GM21737 (cell line): ENCODE results near the gene MT1B.
A peak's percentile ranks its signal among the peaks of the same experiment; 100 is the strongest.

Experiments used
- ATAC-seq: cut with Tn5 transposase; IDR thresholded peaks from one replicate; pipeline ENCODE4 v1.9.1; 2021; ENCODE audit warnings: mild to moderate bottlenecking, moderate library complexity; ENCODE audit not compliant: unreplicated experiment

Gene MT1B

DNA sequence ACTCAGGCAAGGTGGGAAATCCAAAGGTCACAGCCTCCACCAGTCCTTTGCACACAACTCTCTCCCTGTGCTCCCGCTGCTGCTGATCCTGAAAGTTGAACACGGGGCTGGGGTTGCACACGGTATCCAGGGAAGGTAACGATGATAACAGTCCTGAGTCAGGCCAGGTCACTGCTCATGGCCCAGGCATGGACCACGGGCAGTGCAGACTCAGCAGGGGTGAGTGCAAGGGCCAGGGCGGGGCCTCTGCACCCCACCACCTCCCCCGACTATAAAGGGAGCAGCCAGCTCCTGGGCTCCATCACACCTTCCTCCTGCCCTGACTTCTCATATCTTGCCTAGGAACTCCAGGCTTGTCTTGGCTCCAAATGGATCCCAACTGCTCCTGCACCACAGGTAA is at the start of gene MT1B:
Gene MT1B (plus strand): TSS at position 301 of the 400 bp plus-strand sequence. CDS start 68 bp downstream, at position 369.
- ATAC-seq: no peak

DNA sequence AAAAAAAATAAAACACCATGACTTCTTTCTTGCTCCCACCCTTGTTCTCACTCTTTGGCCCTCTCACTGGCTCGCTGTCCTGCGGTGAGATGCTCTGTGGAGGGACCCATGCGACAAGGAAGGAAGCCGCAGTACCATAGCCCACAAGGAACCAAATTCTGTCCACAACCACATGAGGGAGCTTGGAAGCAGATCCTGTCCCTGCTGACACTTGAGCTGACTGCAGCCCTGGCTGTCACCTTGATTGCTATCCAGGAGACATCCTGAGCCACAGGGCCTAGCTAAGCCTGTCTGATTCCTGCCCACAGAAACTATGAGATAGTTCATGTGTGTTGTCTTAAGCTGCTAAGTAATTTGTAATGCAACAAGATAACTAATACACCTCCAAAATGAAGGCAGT is 48.1 kb upstream of the MT1B start:
- ATAC-seq: no peak

DNA sequence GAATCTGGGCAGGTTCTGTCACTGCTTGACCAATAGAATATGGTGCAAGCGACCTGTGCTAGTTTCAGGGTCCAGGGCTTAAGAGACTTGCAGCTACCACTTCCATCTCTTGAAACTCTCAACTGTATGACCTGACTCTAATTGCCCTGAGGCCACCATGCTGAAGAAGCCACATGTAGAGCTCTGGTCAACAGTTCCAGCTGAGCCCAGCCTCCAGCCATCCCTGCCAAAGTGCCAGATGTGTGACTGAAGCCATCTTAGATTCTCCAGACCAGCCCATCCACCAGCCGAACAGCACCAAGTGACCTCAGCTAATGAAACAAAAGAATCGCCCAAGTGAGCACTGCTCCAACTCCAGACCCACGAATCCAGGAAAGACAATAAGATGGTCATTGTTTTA is 46.7 kb upstream of the MT1B start:
- ATAC-seq: no peak

DNA sequence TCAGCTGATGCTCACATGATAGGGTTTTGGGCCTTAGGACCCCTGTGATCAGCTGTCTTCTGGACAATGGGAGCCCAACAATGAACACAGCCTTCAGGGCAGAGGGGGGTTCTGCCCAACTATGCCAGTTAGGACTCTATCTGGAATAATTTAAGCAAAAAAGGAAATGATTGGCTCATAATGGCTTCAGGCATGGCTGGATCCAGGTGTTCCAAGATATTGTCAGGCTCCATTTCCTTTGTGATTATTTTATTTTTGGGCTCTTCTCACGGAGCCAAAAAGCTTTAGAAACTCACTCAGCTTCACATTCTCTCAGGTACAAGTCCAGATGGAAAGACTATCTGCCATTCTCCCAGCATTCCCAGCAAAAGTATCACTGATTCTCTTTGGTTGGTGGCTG is 46.2 kb upstream of the MT1B start:
- no peak for ATAC-seq

DNA sequence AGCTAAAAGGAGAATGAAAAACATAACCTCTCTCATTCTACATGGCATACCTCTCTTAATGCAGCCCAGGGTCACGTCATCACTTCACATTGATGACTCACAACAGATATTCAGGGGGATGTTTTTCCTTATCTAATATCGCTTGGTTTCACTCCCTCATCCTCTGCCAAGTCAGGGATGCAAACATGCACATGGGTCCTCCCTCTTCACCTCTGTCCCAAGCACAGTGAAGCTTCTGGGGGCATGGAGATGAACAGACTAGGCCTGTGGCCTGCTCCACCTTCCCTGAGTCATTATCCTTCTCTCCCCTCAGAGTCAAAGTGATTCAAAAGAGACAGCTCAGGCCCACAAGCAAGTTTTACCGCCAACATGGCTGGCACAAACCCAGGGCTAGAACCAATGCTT is 45.6 kb upstream of the MT1B start:
- ATAC-seq: no peak

DNA sequence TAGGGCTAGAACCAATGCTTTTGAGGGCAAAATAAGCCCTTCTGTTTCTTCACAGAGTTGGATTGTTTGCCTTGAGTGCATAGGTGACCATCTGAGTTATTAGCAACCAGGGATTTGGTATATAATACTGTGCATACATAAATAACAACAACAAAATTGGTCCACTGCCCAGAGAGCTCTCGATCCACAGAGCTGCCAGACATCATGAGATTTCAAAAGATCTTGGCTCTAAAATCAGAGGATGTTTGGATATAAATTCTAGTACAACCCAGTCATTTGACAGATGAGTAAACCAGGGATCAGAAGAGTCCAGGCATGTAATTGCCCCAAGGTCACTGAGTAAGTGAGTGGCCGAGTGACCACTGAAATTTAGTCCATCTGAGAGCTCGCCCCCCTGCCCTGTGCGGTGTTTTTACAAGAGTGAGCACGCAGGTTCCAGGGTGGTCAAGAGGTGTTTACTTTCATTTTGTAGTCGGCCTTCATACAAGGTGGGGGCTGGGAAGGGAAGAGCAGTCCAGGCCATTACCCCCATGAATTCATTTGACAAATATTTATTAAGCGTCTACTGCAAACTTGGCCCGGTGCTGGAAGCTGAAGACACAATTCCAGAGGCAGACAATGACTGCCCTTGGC is 45.1 kb upstream of the MT1B start:
- ATAC-seq: no peak

DNA sequence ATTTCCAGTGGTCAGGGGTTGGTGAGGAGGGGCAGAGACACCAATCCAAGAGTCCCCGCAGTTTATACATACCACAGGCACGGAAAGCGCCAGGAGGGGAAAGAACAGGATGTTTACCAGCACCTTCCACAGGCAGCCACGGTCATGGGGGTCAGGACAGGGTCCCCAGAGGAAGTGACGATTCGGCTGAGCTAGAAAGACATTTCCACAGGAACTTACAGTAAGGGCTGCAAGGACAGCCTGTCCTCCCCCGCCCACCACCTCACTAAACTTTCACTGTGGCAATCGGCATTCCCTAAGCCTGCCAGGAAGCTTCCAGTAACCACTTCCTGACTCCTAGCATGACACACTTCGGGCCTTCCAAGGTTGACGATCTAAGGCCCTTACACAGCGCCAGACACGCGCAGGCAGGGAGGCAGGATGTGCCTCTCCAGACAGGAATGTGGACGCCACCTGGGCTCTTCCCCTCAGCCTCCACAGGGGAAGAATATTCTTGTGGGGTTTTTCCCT is 44.5 kb upstream of the MT1B start:
- ATAC-seq: no peak

DNA sequence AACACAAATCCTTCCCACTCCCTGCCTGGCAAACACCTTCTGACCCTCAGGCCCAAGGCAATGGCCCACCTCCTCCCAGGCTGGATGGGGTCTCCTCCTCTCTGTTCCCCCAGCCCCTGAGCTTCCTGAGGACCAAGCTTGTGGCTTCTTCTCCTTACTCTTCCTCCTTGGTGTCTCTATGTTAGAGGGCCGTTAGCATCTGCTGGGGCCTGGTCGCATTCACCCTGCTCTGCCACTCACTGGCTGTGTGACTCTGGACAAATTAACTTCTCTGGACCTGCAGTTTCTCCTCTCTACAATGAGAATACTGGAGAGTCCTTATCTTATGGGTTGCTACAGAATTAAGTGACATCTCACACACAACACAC is 44.0 kb upstream of the MT1B start:
- no peak for ATAC-seq

DNA sequence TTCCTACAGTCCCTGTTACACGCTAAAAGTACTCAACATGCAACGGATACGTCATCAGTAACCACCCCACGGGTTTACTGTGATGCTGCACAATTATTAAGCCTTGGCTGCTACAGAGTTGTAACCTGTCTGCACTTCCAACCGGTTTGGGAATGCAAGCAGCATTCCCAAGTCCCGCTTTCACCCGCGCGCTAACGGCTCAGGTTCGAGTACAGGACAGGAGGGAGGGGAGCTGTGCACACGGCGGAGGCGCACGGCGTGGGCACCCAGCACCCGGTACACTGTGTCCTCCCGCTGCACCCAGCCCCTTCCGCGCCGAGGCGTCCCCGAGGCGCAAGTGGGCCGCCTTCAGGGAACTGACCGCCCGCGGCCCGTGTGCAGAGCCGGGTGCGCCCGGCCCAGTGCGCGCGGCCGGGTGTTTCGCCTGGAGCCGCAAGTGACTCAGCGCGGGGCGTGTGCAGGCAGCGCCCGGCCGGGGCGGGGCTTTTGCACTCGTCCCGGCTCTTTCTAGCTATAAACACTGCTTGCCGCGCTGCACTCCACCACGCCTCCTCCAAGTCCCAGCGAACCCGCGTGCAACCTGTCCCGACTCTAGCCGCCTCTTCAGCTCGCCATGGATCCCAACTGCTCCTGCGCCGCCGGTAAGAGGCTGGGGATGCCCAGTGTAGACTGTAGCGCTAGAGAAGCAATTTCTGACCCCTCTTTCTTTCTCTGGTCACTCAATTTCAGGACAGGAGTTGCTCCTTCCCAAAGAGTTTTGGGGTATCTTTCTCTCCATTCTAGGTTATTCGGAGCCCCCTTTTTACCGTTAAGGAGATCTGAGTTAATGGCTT is 43.4 kb upstream of the MT1B start, which contains the start of gene MT2A:
Gene MT2A (plus strand): TSS at position 542 of the 833 bp plus-strand sequence. CDS start 72 bp downstream, at position 614.
- ATAC-seq: peak; percentile 77

DNA sequence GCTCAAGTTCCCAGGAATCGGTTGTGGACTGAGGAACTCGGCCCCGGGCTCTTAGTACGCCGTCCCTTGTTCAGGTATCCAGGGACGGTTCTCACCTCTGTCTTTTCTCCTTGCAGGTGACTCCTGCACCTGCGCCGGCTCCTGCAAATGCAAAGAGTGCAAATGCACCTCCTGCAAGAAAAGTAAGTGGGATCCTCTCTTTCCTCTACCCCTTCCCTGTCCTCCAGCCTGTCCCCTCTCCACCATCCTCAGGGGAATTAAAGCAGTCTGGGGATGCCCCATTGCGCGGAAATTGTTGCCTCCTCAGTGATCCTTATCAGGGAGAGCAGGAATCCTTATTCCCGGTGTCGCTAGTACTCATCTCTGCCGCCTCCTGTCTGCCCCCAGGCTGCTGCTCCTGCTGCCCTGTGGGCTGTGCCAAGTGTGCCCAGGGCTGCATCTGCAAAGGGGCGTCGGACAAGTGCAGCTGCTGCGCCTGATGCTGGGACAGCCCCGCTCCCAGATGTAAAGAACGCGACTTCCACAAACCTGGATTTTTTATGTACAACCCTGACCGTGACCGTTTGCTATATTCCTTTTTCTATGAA is 42.7 kb upstream of the MT1B start:
- no peak for ATAC-seq

DNA sequence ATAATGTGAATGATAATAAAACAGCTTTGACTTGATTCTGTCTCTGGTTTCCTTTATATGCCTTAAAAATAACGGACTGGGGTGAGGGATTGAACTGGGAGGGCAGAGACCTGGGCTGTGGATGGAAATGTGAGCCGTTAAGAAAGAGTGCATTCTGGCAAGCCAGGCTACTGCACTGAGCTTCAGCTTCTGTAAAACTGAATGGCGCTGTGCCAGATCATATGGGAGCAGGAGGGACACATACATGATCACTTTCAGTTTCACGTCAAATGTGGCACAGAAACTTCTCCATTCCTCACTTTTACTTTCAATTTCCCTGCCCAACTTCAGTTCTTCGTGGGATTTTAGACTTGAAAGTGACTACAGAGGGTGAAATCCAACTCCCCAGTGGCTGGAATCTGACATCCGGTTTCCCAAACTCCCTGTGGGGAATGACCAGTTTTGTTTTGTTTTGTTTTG is 42.2 kb upstream of the MT1B start:
- ATAC-seq: peak; percentile 34

DNA sequence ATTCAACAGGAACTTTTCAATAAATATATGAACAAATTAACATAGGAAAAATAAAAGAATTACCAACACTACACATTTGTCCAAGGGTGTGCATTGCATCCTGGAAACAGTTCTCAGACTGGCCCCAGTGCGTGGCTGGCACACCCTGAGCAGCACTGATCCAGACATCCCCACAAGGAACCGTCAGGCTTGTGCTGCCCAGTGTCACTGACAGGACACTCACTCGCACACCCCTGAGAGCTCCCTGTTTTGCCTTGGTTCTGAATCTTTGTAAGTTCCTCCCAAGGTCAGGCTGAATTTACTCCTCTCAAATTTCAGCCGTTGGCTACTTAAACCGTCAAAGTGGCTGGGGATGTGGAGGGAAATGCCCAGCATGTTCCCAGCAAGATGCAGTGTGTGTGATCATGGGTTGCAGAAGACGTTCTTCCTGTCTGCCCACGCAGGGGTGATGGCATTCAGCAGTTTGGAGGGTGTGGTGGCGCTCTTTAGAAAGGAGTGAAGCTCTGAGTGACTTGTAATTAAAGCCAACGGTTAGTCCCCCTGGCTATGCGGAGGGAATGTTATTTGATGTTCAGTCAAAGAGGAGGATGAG is 41.6 kb upstream of the MT1B start:
- ATAC-seq: no peak

DNA sequence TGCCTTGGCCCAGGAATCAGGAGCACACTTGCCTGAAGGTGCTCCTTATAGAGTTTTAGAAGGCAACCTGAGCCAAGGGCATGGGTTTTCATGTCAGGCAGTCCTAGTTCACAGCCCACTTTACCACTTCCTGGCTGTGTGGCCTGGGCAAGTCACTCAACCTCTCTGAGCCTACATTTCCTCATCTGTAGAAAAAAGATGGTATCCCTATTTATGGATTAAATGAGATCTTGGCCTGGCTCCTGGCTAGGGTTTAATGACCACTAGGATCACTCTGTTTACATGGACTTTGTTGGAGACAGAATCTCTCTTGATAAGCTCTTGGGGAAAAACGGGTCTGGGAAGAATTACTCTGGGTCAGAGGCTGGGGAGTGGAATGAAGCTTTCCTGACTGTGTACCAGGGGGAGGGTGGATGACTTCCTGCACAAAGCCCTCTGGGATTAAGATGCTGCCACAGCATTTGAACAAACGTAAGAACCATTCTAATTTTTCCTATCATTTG is 41.0 kb upstream of the MT1B start:
- ATAC-seq: no peak

DNA sequence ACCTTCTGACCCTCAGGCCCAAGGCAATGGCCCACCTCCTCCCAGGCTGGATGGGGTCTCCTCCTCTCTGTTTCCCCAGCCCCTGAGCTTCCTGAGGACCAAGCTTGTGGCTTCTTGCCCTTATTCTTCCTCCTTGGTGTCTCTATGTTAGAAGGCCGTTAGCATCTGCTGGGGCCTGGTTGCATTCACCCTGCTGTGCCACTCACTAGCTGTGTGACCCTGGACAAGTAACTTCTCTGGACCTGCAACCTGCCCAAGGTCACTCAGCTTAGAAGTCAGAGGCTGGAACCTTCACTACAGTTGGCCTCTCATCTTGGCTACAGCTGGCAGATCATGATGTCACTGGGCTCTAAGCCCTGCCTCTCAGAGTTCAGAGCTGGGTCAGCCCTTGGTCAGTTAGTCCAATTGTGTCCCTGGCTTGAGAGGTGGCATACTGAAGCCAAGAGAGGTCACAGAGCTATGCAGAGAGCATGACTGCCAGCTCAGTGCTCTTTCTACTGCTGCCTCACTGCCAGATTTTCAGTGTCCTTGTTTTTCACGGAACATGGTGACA is 40.3 kb upstream of the MT1B start:
- ATAC-seq: no peak

DNA sequence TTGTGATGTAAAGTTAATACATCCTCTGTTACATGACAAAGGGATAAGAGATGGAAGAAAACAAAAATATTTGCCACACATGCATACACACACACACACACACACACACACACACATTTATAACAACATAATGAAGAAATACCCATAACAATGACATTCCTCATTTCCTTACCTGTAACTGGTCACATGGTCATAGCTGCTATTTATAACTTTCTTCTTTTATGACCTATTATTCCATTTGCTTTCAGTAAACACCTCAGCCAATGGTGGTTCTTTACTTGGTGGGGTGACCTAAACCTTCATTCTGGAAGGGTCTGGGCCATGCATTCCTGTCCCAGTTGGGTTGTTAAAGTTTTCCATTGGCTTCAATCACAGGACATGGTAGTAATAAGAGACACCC is 38.0 kb upstream of the MT1B start:
- ATAC-seq: no peak

DNA sequence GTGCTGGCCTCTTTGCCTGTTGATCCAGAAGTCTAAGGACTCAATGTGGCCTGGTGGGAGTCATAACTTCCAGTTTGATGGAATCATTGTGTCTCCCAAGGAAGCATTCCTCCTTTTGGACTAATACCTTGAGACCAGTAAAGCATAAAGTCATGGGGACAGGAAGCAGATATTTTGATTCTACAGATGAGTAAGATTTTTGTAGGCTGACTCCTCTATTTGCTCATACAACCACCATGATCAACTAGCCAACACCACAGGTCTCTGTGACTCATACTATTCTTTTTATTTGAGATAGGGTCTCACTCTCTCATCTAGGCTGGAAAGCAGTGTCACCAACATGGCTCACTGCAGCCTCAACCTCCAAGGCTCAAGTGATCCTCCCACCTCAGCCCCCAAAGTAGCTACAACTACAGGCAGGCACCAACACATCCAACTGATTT is 37.1 kb upstream of the MT1B start:
- no peak for ATAC-seq

DNA sequence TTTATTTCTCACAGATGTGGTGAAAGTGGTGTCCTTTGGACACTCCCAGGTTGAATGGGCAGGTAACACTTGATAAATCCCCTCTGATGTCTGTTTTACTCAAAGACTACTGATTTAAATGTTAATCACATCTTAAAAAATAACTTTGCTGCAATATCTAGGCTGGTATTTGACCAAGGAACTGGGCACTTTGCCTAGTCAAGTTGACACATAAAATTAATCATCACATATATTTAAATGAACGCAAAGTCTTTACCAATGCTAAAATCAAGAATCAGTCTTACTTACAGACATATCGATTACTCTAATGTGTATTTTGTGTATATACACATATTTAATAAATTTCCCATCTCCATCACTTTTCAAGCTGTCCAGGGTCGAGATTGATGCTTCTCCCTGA is 36.3 kb upstream of the MT1B start:
- ATAC-seq: no peak

DNA sequence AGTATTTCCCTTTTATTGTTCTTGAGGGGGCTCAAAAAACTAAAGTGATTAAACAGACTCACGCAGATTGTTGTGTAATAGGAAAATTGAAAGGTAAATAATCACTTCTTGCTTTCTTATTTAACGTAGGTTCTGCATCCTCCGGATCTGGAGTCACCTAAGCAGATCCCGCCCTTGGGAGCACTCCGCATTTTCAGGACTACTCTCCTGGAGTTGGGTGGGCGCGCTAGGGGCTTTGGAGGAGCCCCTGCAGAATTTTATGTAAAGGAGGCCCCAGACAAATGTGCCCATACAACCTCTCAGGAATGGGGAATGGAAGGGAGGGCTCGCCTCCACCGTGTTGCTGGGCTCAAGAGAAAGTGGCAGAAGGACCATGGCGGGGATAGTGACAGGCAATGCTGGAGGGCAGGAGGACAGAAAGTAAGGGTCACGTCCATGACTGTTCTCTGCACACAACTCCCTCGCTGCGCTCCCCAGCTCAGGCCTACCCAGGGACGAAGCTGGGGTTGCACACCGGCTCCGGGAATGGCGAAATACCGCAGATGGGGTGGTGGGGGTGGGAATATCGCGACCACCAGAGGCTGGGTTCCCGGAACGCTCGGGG is 35.0 kb upstream of the MT1B start:
- ATAC-seq: no peak

DNA sequence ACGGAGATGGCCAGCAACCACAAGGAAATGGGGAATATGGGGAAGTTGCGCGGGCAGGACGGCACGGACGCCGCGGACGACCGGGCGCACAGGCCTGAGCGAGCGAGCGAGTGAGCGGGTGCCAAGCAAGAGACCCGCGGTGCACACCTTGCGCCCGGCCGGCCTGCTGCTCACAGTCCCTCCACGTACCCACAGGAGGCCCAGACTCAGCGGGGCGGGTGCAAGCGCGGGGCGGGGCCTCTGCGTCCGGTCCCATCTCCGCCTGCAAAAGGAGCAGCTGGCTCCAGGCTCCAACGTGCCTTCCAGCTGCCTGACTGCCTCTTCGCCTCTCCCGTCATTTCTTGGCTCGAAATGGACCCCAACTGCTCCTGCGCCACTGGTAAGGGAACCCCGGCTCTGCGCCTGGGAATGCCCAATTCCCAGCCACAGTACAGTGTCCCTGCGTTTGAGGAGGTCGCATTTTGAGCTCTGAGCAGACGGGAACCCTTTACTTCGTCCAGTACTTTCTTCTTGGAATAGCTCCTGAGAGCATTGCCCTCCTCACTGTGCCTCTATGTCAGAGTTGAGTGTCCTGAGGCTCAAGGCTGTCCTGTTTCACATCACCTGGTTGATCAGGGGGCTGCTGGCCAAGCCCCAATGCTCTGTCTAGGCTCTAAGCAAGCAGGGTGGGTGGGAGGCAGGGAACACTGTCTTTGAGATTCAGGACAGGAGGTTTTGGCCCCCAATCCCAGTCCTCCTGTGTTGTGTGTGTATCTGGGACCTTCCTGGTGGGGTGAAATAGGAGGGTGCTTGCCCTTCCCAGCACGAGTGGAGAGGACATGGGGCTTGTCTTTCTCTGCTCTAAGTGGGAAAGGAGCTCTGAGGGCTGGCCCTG is 34.2 kb upstream of the MT1B start:
- no peak for ATAC-seq
